Caco-2 (cell line): ENCODE data around the gene CCDC9B. TPM values are rescaled to one million over a fixed set of nuclear protein-coding genes. Genes with fewer than 3 reads are reported as not detected.

Experiments
- BruUV-seq: library from RNA; stranded (reverse); fragments of 400-500 nt; replicated peaks from 2 replicates; lab custom pipeline; 2021; lab: Mats Ljungman, UMichigan
- CTCF ChIA-PET: fragments of 300-600 bp; sonication (Branson Sonifier 250); formaldehyde crosslinking; loops from one replicate; lab custom pipeline; 2022; ENCODE audit warnings: antibody characterized with exemption; lab: Charles Lee
- POLR2A ChIA-PET: fragments of 300-600 bp; sonication (Branson Sonifier 250); formaldehyde crosslinking; loops from one replicate; lab custom pipeline; 2022; ENCODE audit warnings: antibody characterized with exemption; lab: Charles Lee
- DNase-seq, 2 experiments: peaks; one replicate each; pipeline versions ENCODE4 v3.0.0 to v3.0.0-alpha.2; 2020 to 2022
- H3K27me3 ChIP-seq: replicated peaks from 2 replicates; pipeline ENCODE4 v1.6.0; 2011; ENCODE audit warnings: low read length; ENCODE audit not compliant: control insufficient read depth, insufficient read depth
- H3K36me3 ChIP-seq: 2 replicates; pipeline ENCODE4 v1.5.1; 2011; ENCODE audit warnings: low read length; ENCODE audit not compliant: control insufficient read depth, insufficient read depth
- H3K4me1 ChIP-seq: fragments of 250-450 bp; sonication (Bioruptor Pico); 2 replicates; pipeline ENCODE4 v1.5.1; 2020; ENCODE audit warnings: mild to moderate bottlenecking
- H3K4me3 ChIP-seq: 2 replicates; pipeline ENCODE4 v1.5.1; 2011; ENCODE audit warnings: low read depth, mild to moderate bottlenecking, control low read depth, low read length
- H3K9me3 ChIP-seq: fragments of 250-450 bp; sonication (Bioruptor Pico); 2 replicates; pipeline ENCODE4 v1.5.1; 2020; ENCODE audit warnings: mild to moderate bottlenecking, moderate library complexity
- H3K27ac Mint-ChIP-seq: one replicate; pipeline ENCODE4 v1.8.0; 2022; ENCODE audit warnings: mixed read lengths; ENCODE audit not compliant: unreplicated experiment
- H3K27me3 Mint-ChIP-seq: one replicate; pipeline ENCODE4 v1.8.0; 2022; ENCODE audit warnings: mixed read lengths; ENCODE audit not compliant: insufficient read depth, unreplicated experiment
- H3K36me3 Mint-ChIP-seq: one replicate; pipeline ENCODE4 v1.8.0; 2022; ENCODE audit warnings: mild to moderate bottlenecking, mixed read lengths; ENCODE audit not compliant: insufficient read depth, unreplicated experiment
- H3K4me1 Mint-ChIP-seq: one replicate; pipeline ENCODE4 v1.8.0; 2022; ENCODE audit warnings: low read depth, mixed read lengths; ENCODE audit not compliant: unreplicated experiment
- H3K4me3 Mint-ChIP-seq: one replicate; pipeline ENCODE4 v1.8.0; 2022; ENCODE audit warnings: mild to moderate bottlenecking, moderate library complexity, mixed read lengths; ENCODE audit not compliant: unreplicated experiment
- H3K9me3 Mint-ChIP-seq: one replicate; pipeline ENCODE4 v1.8.0; 2022; ENCODE audit warnings: mixed read lengths; ENCODE audit not compliant: unreplicated experiment
- intact Hi-C: fragments of 100-400 bp; cut with micrococcal nuclease; formaldehyde crosslinking; loops from one replicate; pipeline ENCODE4 v1.10.0; 2022; ENCODE audit not compliant: unreplicated experiment
- total RNA-seq: library from RNA; stranded (reverse); gene quantifications from 2 replicates; pipeline ENCODE4 v1.2.3, GENCODE V29; 2022
- TF ChIP-seq, protein P1 (sequence below), 2 experiments: fragments of 200-600 bp in 1 of 2; IDR thresholded peaks; 1 replicate in 1 of 2; 2 replicates in 1 of 2; pipeline versions ENCODE4 v1.5.1 to v1.8.0; 2011 to 2022; ENCODE audit warnings: antibody characterized with exemption in 1 of 2, control low read depth in 1 of 2, inconsistent platforms in 1 of 2, low read depth in 1 of 2, low read length in 1 of 2, mild to moderate bottlenecking in 1 of 2, moderate library complexity in 1 of 2; ENCODE audit not compliant: insufficient read depth in 1 of 2, severe bottlenecking in 1 of 2, unreplicated experiment in 1 of 2

The CCDC9B gene
- total RNA-seq, 1 experiment from 2014 or later, result 0.86 TPM

DNA sequence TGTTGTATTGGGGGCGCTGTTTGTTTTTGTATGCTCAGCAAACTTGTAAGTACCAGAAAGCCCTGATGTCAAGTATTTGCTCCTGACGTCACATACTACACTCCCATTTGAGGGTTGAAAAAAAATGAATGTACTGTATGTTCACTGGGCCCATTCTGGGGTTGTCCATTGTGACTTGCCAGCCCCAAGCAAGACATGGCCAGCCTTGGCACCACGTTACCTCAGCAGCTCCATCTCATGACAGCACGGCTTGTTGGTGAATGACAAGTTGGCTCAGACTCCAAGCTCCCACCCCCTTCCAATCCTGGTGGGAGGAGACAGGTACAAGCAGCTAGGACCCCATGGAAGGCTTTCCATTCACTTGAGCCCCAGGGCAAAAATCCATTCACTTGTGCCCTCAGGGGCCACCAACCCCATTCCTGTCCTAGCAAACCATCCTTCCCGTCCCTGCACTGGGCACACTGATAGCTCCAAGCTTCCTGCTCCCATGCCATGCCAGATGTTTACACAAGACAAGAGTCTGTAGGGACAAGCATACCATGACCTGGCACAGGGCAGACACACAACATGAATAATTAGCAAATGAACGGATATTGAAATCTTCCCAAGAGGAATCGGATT is 11.7 kb upstream of the CCDC9B start:
- no peaks in the 10 kb centered on the region; the same call in 1 of the 2 replicates for H3K36me3 ChIP-seq
- Mint-ChIP-seq H3K4me1 (peaks cover 79% of the 10 kb centered on the region), H3K9me3 (no peaks in the 10 kb centered on the region), H3K27ac (no peak overlapping the region), H3K27me3 (no peaks in the 10 kb centered on the region), H3K36me3 (peaks cover 9% of the 10 kb centered on the region), H3K4me3 (no peak overlapping the region)
- H3K4me3 ChIP-seq, result peak overlapping the region; percentile 23
- ChIA-PET CTCF (interaction anchor here (0.5 to 1.1 kb wide), 2 partner anchors 12 to 23 kb away, joined by 3 to 4 read pairs; no protein-coding TSS in a partner anchor), POLR2A (no interaction called here)
- BruUV-seq, result TSS peak; percentile 18
- no peaks in the 10 kb centered on the region for H3K27me3 ChIP-seq
- peaks cover 81% of the 10 kb centered on the region for H3K4me1 ChIP-seq
- no peaks in the 10 kb centered on the region for H3K9me3 ChIP-seq
- TF ChIP-seq, protein P1, sequence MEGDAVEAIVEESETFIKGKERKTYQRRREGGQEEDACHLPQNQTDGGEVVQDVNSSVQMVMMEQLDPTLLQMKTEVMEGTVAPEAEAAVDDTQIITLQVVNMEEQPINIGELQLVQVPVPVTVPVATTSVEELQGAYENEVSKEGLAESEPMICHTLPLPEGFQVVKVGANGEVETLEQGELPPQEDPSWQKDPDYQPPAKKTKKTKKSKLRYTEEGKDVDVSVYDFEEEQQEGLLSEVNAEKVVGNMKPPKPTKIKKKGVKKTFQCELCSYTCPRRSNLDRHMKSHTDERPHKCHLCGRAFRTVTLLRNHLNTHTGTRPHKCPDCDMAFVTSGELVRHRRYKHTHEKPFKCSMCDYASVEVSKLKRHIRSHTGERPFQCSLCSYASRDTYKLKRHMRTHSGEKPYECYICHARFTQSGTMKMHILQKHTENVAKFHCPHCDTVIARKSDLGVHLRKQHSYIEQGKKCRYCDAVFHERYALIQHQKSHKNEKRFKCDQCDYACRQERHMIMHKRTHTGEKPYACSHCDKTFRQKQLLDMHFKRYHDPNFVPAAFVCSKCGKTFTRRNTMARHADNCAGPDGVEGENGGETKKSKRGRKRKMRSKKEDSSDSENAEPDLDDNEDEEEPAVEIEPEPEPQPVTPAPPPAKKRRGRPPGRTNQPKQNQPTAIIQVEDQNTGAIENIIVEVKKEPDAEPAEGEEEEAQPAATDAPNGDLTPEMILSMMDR (IDR thresholded peaks at IDR 0.05; ENCODE audit: insufficient read depth in 1 of 2, low read depth in 1 of 2, low read length in 1 of 2, severe bottlenecking in 1 of 2, unreplicated experiment in 1 of 2), result no peak
- intact Hi-C loops, result no loop called here
- DNase-seq, result no peak

DNA sequence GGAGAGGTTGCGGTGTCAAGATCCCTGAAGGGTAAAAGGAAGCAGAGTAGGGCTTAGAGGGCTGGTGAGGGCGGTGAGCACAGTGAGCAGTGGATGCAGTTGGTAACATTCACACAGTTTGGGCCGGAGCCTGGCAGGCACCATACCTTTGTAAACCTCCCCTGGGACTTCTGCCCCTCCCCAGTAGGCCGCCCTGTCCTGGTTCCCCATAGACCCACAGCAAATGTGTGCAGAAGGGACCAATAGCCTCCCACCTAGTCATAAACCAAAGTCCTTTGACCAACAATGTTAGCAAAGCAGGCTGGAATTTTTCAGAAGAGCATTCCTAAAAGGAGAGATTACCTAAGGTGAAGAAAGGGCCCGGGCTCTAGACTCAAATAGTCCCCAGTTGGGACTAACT is 8.4 kb upstream of the CCDC9B start:
- H3K4me3 ChIP-seq, result no peak overlapping the region
- Mint-ChIP-seq H3K4me3 (peak overlapping the region; percentile 39), H3K27ac (peak overlapping the region; percentile 94), H3K27me3 (no peaks in the 10 kb centered on the region), H3K4me1 (peaks cover 72% of the 10 kb centered on the region), H3K36me3 (no peaks in the 10 kb centered on the region), H3K9me3 (no peaks in the 10 kb centered on the region)
- ChIA-PET POLR2A (no interaction called here), CTCF (no interaction called here)
- intact Hi-C loops, result loop anchor here (1.0 to 10.0 kb wide), 3 partner anchors 33 to 156 kb away; partner anchors contain the start of genes IVD and KNSTRN
- BruUV-seq, result no TSS peak
- no peaks in the 10 kb centered on the region; the same call in 1 of the 2 replicates for H3K36me3 ChIP-seq
- peaks cover 96% of the 10 kb centered on the region for H3K4me1 ChIP-seq
- DNase-seq, result peak; percentile 87 to 92
- no peaks in the 10 kb centered on the region for H3K27me3 ChIP-seq
- TF ChIP-seq, protein P1 (IDR thresholded peaks at IDR 0.05; ENCODE audit: insufficient read depth in 1 of 2, low read depth in 1 of 2, low read length in 1 of 2, severe bottlenecking in 1 of 2, unreplicated experiment in 1 of 2), result no peak
- no peaks in the 10 kb centered on the region for H3K9me3 ChIP-seq

DNA sequence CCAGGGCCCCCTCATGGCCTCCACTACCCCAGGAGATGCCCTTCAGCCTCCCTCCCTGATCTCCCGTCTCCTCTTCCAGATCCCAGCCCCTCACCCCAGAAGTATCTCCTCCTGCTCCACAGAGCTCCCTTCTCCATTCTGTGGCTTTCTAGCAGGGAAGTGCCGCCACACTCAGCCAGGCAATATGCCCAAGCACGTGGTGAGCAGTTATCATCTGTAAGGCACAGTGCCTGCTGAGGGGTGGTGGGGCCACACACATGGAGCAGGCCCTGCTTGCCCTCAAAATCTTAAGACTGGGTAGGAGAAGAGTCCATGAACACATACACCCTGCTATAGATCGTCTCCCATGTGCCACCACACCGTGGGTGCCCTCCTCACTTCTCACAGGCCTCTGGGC is 7.7 kb upstream of the CCDC9B start:
- Mint-ChIP-seq H3K4me1 (peaks cover 65% of the 10 kb centered on the region), H3K27me3 (no peaks in the 10 kb centered on the region), H3K27ac (peak overlapping the region; percentile 94), H3K4me3 (peak overlapping the region; percentile 10), H3K36me3 (no peaks in the 10 kb centered on the region), H3K9me3 (no peaks in the 10 kb centered on the region)
- Histone ChIP-seq H3K9me3 (no peaks in the 10 kb centered on the region), H3K4me1 (peaks cover 89% of the 10 kb centered on the region), H3K4me3 (no peak overlapping the region), H3K36me3 (no peaks in the 10 kb centered on the region; the same call in 1 of the 2 replicates), H3K27me3 (no peaks in the 10 kb centered on the region)
- TF ChIP-seq, protein P1 (IDR thresholded peaks at IDR 0.05; ENCODE audit: insufficient read depth in 1 of 2, low read depth in 1 of 2, low read length in 1 of 2, severe bottlenecking in 1 of 2, unreplicated experiment in 1 of 2), result no peak
- intact Hi-C loops, result loop anchor here (10.0 kb wide), 2 partner anchors 56 to 156 kb away; partner anchors contain the start of gene IVD
- BruUV-seq, result no TSS peak
- ChIA-PET CTCF (interaction anchor here (1.0 kb wide), 1 partner anchor 11 kb away, joined by 3 read pairs; no protein-coding TSS in a partner anchor), POLR2A (no interaction called here)
- no peak for DNase-seq
